T-helper 22 cell (primary cell): ENCODE measurements around the gene MAD2L1BP.
"Not testable (repeated sequence)": the region's sequence is repeated elsewhere in the genome, so short reads cannot be mapped to it uniquely, and the experiment has no call there.

Experiments
- DNase-seq: peaks from one replicate; pipeline ENCODE4 v3.0.0-alpha.2; 2020; ENCODE audit warnings: low read depth

The MAD2L1BP gene

DNA sequence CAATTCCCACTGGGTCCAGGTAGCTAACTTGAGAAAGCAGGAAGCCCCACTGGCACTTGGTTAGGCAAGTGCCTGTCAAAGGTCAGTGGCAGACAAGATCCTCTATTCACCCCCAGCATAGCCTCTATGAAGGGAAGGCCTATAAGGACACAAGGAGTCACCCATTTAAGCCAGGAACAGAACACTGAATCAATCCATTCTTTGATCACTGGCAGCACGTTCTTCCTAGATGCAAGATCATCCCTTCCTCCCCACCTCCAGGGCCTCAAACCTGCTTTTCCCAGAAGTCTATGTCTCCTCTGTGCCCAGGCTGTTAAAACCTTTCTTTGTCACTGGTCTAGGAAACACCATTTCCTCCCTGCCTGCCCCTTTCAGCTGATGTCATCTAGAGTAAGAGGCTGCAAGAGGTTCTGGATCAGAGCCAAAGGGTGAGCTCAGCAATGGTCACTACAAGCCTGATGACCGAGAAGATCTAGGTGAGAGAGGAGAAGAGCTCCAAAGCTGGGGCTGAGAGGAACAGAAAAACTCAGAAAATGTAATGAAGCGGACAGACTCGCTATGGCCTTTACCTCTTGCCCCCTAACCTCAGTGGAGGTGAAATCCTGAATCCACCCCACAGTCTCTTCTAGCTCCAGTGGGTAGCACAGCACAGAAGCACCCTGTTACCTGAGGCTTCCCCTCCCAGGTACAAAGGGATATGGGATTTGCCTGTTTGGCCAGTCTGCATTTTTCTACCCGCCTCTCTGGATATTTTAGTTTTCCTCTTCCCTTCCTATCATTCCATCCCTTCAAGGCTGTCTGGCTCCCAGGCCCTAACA lies 8.4 kb upstream of the MAD2L1BP start:
- DNase-seq, result no peak

GRCh38 chr6:43628393-43629103 lies 7.1 kb upstream of the MAD2L1BP start:
- DNase-seq, result peak; percentile 41

DNA sequence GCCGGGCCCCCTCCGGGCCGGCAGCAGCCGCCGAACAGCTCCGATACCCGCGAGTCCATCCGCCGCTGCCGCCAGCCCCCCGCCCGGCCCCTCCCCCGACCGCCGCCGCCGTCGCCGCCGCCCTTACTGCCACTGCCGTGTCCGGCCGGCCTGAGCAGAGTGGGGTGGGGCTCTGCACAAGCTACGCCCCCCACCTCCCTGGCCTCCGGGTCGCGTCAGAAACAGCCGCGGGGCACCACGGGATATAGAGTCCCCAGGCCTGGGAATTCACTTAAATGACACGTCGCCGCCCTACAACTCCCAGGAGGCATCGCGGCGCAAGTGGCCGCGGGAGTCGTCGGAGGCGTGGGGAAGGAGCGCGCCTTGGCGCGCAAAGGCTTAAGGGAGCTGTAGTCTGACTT lies 6.5 kb upstream of the MAD2L1BP start, which contains the start of gene GTPBP2:
TSS of gene GTPBP2 (minus strand) at position 161 of the 401 bp plus-strand sequence. CDS start at position 59, 102 bp downstream.
- DNase-seq, result peak; percentile 95

DNA sequence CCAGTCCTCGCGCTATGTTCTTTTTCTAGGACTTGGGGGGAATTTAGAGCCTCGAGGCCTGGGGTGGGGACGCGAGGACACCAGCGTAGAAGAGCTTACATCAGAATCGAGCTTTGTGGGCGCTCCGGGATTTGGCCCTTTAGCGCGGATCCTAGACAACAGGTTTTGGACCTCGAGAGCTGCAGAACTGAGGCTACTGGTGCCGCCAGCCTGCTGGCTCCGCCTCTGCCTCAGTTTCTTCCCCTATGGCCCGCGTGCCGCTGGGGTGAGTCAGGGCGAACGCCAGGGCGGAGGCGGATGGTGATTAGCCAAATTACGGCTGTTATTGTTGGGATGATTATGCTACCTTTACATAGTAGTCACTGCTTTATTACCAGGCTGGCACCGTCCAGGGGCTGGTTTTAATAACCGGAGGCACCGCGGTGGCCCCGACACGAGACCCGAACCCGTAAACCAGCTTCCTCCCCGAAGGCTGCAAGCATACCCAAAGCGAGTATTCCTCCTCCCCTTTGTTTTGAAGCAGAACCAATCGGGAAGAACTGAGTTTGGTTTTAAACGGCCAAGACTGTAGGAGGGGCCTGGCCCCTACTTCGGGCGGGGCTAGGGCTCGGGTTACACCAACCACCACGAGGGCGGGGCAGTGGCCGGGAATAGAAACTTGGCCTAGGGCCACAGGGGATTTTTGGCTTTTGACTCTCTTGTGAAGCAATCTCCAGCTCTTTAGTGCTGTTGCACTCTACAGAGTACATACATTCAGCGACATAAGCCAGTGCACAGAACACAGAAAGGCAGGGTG lies 5.9 kb upstream of the MAD2L1BP start:
- DNase-seq, result peak; percentile 85

- no peak for DNase-seq
Measured at GRCh38 chr6:43630980-43631619, 4.5 kb upstream of the MAD2L1BP start.

DNA sequence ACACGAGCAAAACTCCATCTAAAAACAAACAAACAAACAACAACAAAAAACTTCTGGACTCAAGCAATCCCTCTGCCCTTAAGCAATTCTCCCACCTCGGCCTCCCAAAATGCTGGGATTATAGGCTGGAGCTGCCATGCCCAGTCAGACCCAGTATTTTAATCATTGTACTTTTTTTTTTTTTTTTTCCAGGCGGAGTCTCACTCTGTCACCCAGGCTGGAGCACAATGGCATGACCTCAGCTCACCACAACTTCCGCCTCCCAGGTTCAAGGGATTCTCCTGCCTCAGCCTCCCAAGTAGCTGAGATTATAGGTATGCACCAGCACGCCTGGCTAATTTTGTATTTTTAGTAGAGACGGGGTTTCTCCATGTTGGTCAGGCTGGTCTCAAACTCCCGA lies 2.6 kb upstream of the MAD2L1BP start:
- not testable (repeated sequence) for DNase-seq

DNA sequence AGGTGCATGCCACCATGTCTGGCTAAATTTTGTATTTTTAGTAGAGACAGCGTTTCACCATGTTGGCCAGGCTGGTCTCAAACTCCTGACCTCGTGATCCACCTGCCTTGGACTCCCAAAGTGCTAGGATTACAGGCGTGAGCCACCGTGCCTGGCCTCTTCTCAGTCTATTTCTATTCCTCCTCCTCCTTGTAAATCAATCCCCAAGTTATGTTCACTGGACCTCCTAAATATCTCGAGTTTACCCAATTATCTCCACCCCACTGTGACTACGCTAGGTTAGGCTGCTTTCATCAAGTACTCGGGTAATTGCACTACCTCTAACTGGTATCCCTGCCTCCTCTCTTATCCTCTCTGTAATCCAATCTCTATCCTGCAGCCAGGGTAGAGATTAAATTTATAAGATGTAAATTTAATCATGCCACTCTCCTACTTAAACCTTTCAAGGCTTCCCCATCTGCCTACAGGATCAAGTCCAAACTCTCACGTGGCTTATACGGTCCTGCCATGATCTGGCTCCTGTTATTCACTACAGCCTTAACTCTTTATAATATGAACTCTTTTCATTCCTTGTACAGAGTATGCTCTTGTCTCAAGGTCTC lies 837 bp upstream of the MAD2L1BP start:
- no peak for DNase-seq

DNA sequence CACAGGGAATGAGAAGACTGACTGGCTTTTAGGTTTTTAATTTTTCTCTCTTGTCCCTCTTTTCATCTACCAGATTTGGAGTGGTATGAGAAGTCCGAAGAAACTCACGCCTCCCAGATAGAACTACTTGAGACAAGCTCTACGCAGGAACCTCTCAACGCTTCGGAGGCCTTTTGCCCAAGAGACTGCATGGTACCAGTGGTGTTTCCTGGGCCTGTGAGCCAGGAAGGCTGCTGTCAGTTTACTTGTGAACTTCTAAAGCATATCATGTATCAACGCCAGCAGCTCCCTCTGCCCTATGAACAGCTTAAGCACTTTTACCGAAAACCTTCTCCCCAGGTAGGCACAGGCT lies 644 bp downstream of the MAD2L1BP start:
- no peak for DNase-seq

- no peak for DNase-seq
Measured at GRCh38 chr6:43639984-43640800, 4.6 kb downstream of the MAD2L1BP start.

DNA sequence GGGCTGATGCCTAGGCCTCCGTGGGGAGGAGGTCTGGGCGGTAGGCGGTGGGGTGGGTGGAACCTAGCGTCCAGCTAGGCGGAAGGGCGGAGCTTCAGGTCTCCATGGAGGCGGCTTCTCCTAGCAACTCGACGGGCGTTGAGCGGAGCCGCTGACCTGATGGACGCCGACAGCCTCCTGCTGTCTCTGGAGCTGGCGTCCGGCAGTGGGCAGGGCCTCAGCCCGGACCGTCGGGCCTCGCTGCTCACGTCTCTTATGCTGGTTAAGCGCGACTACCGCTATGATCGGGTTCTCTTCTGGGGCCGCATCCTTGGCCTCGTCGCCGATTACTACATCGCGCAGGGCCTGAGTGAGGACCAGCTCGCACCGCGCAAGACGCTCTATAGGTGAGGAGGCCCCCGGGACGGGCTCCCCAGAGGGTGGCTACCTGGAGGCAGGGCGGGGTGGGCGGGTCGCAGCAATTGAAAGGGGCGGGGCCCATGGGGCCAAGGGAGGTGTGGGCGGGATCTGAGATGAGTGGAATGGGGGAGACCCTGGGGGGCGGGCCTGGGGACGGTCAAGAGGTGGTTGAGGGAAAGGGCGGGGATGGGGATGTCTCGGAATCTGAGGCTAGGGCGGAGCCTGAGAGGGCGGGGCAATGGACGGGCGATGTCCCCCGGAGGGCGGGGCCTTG lies 9.4 kb downstream of the MAD2L1BP start, which contains the start of gene RSPH9:
TSS of gene RSPH9 (plus strand) at position 97 of the 673 bp plus-strand sequence. CDS start at position 160, 63 bp downstream.
- peak; percentile 68 for DNase-seq

GRCh38 chr6:43645613-43645964 lies 9.9 kb downstream of the MAD2L1BP start:
- DNase-seq, result no peak

DNA sequence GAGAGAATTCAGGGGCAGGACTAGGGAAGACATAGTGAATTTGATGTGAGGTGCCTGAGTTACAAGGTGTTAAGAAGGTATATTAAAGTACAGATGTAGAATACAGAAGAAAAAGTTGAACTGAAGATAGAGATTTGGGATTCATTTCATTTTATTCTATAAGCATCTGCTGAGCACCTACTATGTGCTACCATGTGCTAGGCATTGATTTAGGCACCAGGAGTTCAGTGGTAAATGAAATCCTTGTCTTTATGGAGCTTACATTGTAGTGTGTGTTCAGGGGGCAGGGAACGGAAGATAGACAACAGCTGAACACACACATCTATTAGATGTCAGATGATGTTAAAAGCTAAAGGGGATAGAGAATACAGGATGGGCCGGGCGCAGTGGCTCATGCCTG lies 12.0 kb downstream of the MAD2L1BP start:
- DNase-seq, result no peak

GRCh38 chr6:43648248-43648647 lies 12.6 kb downstream of the MAD2L1BP start:
- no peak for DNase-seq

- not testable (repeated sequence) for DNase-seq
Measured at GRCh38 chr6:43652822-43653221, 17.2 kb downstream of the MAD2L1BP start.

- no peak for DNase-seq
Measured at GRCh38 chr6:43657221-43657802, 21.7 kb downstream of the MAD2L1BP start.

DNA sequence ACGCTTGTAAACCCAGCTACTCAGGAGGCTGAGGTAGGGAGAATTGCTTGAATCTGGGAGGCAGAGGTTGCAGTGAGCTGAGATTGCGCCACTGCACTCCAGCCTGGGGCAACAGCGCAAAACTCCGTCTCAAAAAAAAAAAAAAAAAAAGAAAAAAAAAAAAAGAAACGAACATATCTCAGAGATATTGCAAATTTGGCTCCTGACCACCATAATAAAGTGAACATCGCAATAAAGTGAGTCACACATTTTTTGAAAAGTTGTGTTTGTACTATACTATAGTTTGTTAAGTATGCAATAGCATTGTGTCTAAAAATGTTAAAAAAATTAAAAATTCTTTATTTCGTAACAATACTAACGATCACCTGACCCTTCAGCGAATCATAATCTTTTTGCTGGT lies 22.5 kb downstream of the MAD2L1BP start:
- DNase-seq, result no peak

DNA sequence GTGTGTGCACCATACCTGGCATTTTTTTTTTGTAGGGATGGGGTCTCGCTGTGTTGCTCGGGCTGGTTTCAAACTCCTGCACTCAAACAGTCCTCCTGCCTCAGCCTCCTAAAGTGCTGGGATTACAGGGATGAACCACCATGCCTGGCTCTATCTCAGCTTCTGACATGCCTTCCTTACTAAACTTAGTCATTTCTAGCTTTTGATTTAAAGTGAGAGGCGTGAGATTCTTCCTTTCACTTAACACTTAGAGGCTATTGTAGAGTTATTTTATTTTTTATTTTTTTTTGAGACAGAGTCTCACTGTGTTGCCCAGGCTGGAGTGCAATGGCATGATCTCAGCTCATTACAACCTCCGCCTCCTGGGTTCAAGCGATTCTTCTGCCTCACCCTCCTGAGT lies 27.3 kb downstream of the MAD2L1BP start:
- DNase-seq, result not testable (repeated sequence)

GRCh38 chr6:43665376-43665775 lies 29.7 kb downstream of the MAD2L1BP start:
- no peak for DNase-seq

GRCh38 chr6:43666196-43666920 lies 30.7 kb downstream of the MAD2L1BP start:
- DNase-seq, result no peak
